GM08714 (cell line): ENCODE measurements around the gene ENDOD1.

Experiments
- H3K4me3 ChIP-seq: fragments of 200-500 bp; sonication (Bioruptor generic); 2 replicates; pipeline ENCODE4 v1.5.1; 2014; ENCODE audit warnings: mild to moderate bottlenecking, low read length, inconsistent platforms
- ZNF274 ChIP-seq: IDR thresholded peaks from 2 replicates; pipeline ENCODE4 v1.6.1; 2012; ENCODE audit warnings: mild to moderate bottlenecking, low read depth, low read length

The ENDOD1 gene

DNA sequence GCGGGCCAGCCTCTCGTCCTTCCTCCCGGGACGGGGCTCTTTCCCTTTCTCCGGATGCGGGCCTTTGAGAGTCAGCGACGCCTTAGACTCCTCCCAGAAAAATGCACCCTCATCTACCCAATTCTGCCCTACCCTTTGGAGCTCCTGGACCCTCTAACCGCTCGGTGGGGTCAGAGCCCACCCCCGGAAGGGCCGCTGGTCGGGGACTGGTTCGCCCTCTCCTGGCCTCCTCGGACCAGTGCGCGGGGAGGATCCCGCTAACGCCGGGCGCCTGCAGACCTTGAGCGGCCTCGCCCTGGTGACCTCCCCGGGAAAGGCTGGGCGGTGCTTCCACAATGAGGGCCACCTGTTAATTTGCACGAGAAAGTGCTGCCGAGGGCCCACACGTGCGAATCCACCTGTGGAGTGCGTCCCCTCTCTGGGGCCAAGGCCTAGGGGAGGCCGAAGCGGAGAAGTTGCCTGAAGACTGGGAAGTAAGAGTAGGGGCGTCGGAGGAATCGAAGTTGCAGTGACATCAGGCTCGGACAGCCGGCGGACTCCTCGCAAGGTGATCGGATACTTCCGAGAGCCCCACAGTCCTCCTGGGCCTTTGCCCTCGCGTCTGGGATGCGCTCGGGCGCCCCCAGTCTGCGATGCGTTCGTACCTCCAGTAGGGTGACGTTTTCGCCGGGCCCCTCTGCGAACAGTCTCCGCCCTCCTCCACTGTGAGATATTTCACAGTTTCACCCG is 61.5 kb downstream of the ENDOD1 start:
- TF ChIP-seq ZNF274 = no peak
- peak overlapping the region; percentile 60; the same call in 1 of the 2 replicates for H3K4me3 ChIP-seq

GRCh38 chr11:95152876-95153856 is 63.5 kb downstream of the ENDOD1 start:
- no peak for TF ChIP-seq ZNF274
- peak overlapping the region; percentile 60; the same call in 1 of the 2 replicates for H3K4me3 ChIP-seq

DNA sequence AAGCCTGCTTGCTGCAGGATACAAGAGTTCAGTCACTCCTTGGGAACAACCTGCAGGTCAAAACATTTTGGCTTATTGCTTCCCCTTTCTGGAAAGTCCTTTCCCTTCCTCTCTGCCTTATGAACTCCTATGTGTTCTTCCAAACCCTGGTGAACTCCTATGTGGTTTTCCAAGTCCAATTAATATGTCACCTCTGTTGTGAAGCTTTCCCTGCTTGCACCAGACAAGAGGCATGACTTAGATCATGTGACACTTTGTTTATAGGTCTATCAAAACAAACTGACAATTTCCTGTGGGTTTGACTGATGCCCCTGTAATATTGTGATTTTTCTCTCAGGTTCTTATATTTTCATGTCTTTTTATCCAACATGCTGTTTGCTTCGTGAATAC is 64.2 kb downstream of the ENDOD1 start:
- TF ChIP-seq ZNF274 = no peak
- H3K4me3 ChIP-seq = no peak overlapping the region; the same call in 1 of the 2 replicates

- H3K4me3 ChIP-seq = no peak overlapping the region
- TF ChIP-seq ZNF274 = no peak
Observed at GRCh38 chr11:95154514-95154913, 64.9 kb downstream of the ENDOD1 start.

- TF ChIP-seq ZNF274 = no peak
- H3K4me3 ChIP-seq = no peak overlapping the region
Observed at GRCh38 chr11:95155385-95155784, 65.7 kb downstream of the ENDOD1 start.

DNA sequence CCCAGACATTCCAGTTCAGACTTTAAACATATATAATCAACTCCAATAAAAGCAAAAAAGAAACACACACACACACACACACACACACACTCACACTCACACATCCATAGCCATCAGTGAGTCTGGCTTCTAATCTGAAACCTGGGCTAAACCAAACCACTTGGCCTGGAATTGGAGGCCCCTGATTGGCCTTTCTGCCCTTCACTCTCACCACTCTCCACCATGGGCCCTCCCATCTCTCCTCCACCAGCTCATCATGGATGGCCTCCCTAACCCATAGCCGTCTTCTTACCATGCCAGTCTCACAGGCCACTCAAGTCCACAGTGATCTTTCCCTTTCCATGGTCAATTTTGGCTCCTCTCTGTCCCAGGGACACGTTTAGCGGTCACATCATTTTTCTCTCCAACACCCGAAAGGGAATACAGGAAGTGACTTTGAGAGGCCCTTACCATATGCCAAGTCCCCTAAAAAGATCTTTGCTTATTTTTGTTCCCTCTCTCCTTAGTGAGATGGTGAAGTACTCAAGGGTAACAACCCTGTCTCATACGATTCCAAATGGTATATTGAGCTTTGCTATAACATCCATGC is 66.6 kb downstream of the ENDOD1 start:
- no peak for TF ChIP-seq ZNF274
- H3K4me3 ChIP-seq = no peak overlapping the region

- TF ChIP-seq ZNF274 = no peak
- H3K4me3 ChIP-seq = no peak overlapping the region
Observed at GRCh38 chr11:95156916-95157541, 67.4 kb downstream of the ENDOD1 start.

DNA sequence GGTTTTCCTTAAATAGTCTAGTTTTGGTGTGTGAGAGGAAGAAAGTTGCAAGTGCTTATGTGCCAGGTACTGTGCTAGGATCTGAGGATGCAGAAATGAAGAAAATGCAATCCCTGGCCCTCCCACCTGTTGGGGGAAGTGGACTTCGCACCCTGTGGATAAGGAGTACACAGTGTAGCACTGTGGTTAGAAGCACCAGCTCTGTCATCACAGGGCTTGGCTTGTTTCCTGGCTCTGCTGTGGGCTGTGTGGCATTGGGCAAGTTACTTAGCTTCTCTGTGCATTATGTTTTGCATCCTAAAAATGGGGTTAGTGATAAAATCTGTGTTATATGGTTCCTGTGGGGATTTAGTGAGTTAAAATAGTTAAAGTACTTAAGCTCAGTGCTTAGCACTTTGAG is 68.2 kb downstream of the ENDOD1 start:
- no peak overlapping the region for H3K4me3 ChIP-seq
- TF ChIP-seq ZNF274 = no peak

DNA sequence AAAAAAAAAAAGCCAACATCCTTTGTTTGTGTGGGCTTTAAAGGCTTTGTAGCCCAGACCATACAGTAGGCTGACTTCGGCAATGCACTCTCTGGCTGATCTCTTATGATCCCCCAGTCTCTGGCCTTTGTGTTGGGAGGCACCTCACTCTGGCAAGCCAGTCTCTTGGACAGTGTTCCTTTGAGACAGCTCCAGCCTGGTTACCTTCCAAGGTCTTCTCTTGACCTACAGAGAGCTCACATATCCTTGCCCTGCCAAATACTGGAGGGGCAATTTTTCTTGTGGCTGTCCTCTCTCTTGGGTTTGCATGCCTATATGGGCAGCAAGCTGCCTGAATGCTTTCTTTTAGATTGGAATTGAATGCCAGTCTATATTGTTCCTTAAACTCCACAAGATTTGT is 71.6 kb downstream of the ENDOD1 start:
- H3K4me3 ChIP-seq = no peak overlapping the region
- TF ChIP-seq ZNF274 = no peak

DNA sequence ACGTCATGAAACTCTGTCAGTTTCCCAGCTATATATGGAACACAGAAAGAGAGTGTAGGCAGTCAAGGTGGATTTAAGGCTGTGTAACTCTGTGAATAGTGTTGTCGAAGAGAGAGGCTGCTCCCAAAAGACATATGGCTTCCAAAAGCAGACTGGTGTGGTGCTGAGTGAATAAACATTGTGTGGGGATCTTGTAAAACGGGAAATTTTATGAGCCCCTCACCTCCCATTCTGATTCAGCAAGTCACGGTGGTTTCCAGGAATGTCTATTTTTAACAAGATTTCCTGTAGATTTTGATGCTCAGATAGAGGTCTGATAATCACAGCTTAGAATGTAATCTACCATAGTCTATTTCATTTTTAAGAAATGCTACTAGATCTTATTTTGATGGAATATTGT is 73.5 kb downstream of the ENDOD1 start:
- no peak for TF ChIP-seq ZNF274
- no peak overlapping the region for H3K4me3 ChIP-seq

DNA sequence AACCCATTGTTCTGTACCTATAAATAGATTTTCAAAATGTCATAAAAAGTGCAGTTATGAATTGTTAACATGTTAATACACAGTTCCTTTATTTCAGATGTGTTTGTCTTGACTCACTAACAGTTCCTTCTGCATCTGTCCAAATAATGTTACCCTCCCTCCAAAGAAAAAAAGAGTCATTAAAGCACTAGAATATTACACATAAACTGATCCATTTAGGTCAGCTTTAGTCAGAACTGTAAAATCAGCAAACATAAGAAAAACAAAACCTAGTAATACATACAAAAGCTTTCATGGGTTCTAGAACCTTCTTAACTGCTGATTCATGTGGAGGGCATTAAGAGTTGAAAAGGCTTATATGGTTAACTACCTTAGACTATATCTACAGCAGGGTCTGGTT is 76.0 kb downstream of the ENDOD1 start:
- no peak for TF ChIP-seq ZNF274
- no peak overlapping the region for H3K4me3 ChIP-seq

- H3K4me3 ChIP-seq = no peak overlapping the region
Observed at GRCh38 chr11:95166781-95167180, 77.1 kb downstream of the ENDOD1 start.

GRCh38 chr11:95170294-95170693 is 80.6 kb downstream of the ENDOD1 start:
- no peak for TF ChIP-seq ZNF274
- H3K4me3 ChIP-seq = no peak overlapping the region

More at GRCh38 chr11:95166781-95167180, 77.1 kb downstream of the ENDOD1 start:
- TF ChIP-seq ZNF274 = no peak

- H3K4me3 ChIP-seq = no peak overlapping the region
- no peak for TF ChIP-seq ZNF274
Observed at GRCh38 chr11:95175818-95176380, 86.3 kb downstream of the ENDOD1 start.
